Testis (tissue), 5 donors: Measurements from ENCODE around the gene RASGRP3. TPM values are rescaled to one million over a fixed set of nuclear protein-coding genes. Genes with fewer than 3 reads are reported as not detected.
A peak's percentile ranks its signal among the peaks of the same experiment; 100 is the strongest.

Source experiments
- DNase-seq: peaks from one replicate; pipeline ENCODE4 v3.0.0-alpha.2; 2019
- H3K27ac ChIP-seq, 2 donors: fragments of 200-600 bp; sonication (generic); one replicate each; pipeline ENCODE4 v1.5.1; 2019
- H3K27me3 ChIP-seq: fragments of 200-600 bp; sonication (generic); one replicate; pipeline ENCODE4 v1.5.1; 2019
- H3K36me3 ChIP-seq: fragments of 200-600 bp; sonication (generic); one replicate; pipeline ENCODE4 v1.5.1; 2017; ENCODE audit warnings: low read depth; ENCODE audit errors: missing control alignments
- H3K4me1 ChIP-seq: fragments of 200-600 bp; sonication (generic); one replicate; pipeline ENCODE4 v1.5.1; 2019
- H3K4me3 ChIP-seq, 2 donors: fragments of 200-600 bp; sonication (generic); one replicate each; pipeline ENCODE4 v1.5.1; 2017 to 2019
- H3K9me3 ChIP-seq: fragments of 200-600 bp; sonication (generic); one replicate; pipeline ENCODE4 v1.5.1; 2017
- POLR2A ChIP-seq: fragments of 450-650 bp; IDR thresholded peaks from one replicate; pipeline ENCODE4 v1.6.1; 2017; ENCODE audit warnings: antibody characterized with exemption, mild to moderate bottlenecking, moderate library complexity
- WGBS, 2 donors: methylation state at CpG; one replicate each; pipeline ENCODE4 v1.1.5; 2018; 5-methylcytosine and 5-hydroxymethylcytosine counted together
- intact Hi-C: fragments of 100-400 bp; cut with DNase I; formaldehyde crosslinking; loops from one replicate; pipeline ENCODE4 v1.15.1; 2023; ENCODE audit warnings: low total_unique reads
- long read RNA-seq, 2 donors: transcript quantifications; one replicate each; lab custom pipeline, GENCODE V29; 2026
- polyA plus RNA-seq: library from polyadenylated mRNA; stranded (reverse); fragments of 350-450 nt; fragmentation: Illumina TruSeq; extraction: RNeasy Lipid Tissue Mini Kit (QIAGEN cat#74804); gene quantifications from one replicate; pipeline ENCODE4 v1.2.3, GENCODE V29; 2014; ENCODE audit warnings: low read depth, low replicate concordance; ENCODE audit not compliant: insufficient read depth
- total RNA-seq, 2 donors: library from RNA; depleted of rRNA; stranded (reverse); fragments of >200 nt; gene quantifications; one replicate each; pipeline ENCODE4 v1.2.3, GENCODE V29; 2016
- TF ChIP-seq, protein P1 (sequence below), 3 experiments: fragments of 450-650 bp in 2 of 3; fragments of 200-600 bp in 1 of 3; sonication (generic) in 1 of 3; IDR thresholded peaks; one replicate each; pipeline ENCODE4 v1.5.1; 2016 to 2019; ENCODE audit warnings: antibody characterized with exemption in 3 of 3, mild to moderate bottlenecking in 2 of 3, moderate library complexity in 1 of 3

RASGRP3 gene, protein sequence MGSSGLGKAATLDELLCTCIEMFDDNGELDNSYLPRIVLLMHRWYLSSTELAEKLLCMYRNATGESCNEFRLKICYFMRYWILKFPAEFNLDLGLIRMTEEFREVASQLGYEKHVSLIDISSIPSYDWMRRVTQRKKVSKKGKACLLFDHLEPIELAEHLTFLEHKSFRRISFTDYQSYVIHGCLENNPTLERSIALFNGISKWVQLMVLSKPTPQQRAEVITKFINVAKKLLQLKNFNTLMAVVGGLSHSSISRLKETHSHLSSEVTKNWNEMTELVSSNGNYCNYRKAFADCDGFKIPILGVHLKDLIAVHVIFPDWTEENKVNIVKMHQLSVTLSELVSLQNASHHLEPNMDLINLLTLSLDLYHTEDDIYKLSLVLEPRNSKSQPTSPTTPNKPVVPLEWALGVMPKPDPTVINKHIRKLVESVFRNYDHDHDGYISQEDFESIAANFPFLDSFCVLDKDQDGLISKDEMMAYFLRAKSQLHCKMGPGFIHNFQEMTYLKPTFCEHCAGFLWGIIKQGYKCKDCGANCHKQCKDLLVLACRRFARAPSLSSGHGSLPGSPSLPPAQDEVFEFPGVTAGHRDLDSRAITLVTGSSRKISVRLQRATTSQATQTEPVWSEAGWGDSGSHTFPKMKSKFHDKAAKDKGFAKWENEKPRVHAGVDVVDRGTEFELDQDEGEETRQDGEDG
- 10 to 100 TPM in 1 of 2 donors, 1 to 10 TPM in 1; 8.2 to 26.3 TPM for total RNA-seq
- 2.8 TPM for polyA plus RNA-seq
- long read RNA-seq, donor 1, partial matches to known transcripts = 33 of 79 reads
- long read RNA-seq, donor 1, other reads (novel, unspliced or antisense) = 46 of 79 reads
- long read RNA-seq, donor 2 = 0 reads

DNA sequence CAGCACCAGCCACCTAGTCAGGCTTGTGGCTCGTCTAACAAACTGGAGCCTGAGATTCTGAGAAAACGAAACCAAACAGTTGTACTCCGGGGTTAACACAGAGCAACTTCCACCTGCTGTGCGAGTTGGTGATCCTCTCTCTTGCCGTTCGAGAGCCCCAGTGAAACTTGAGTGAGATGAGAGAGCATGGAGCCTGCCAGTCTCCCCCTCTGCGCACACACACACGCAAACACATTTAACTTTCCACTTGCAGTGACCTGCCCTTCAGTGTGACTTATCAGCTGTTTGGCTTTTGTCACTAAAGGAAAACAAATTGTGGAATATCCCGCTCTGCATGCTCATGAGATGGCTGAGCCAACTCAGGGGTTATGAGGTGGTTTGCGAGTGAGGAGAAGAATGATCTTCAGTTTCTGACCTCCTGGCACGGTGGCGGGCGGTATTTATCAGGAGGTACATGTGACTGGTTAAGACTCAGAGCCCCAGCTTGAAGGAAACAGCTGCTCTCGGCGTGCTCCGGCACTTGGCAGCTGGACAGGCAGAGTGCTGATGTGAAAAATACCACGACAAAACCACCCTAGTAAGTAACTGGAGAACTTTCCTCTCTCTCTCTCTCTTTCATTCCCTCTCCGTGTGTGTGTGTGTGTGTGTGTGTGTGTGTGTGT lies at the start of gene RASGRP3:
RASGRP3 (plus strand) TSS at position 519 of the 662 bp plus-strand sequence. CDS start 38,488 bp downstream, outside the sequence.
- intact Hi-C loops = no loop called here

DNA sequence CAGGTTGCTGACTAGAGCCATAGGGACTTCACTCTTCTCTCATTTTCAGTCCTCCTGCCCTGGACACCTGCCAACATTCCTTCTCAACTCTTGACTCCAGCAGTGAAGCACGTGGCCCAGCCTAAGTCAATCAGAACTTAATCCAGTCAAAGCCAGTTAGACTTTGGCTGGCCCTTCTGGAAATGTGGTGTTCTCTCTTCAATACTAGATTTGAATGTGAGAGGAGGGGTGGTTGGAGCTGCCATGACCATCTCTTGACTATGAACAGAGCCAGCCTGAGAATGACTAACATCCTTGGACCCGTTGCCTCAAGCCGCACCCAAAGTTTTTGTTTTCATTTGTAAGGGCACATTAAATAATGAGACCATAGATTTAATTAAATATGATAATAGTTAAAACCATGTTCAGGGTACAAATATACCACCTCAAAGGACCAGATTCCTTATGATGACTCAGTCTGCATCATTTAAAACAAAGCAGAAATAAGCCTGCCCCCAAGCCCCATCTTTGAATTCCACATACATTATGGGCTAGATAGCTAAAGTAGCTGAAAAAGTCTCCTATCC lies 49.7 kb upstream of the RASGRP3 start:
- no peaks in the 10 kb centered on the region for H3K36me3 ChIP-seq
- no peaks in the 10 kb centered on the region for H3K9me3 ChIP-seq
- H3K27ac ChIP-seq = no peak overlapping the region
- DNase-seq = peak; percentile 38
- 75 to 82% methylated on average over 3 of the region's 3 CpGs for WGBS, 2 donors
- intact Hi-C loops = no loop called here
- TF ChIP-seq POLR2A = no peak
- TF ChIP-seq, protein P1, sequence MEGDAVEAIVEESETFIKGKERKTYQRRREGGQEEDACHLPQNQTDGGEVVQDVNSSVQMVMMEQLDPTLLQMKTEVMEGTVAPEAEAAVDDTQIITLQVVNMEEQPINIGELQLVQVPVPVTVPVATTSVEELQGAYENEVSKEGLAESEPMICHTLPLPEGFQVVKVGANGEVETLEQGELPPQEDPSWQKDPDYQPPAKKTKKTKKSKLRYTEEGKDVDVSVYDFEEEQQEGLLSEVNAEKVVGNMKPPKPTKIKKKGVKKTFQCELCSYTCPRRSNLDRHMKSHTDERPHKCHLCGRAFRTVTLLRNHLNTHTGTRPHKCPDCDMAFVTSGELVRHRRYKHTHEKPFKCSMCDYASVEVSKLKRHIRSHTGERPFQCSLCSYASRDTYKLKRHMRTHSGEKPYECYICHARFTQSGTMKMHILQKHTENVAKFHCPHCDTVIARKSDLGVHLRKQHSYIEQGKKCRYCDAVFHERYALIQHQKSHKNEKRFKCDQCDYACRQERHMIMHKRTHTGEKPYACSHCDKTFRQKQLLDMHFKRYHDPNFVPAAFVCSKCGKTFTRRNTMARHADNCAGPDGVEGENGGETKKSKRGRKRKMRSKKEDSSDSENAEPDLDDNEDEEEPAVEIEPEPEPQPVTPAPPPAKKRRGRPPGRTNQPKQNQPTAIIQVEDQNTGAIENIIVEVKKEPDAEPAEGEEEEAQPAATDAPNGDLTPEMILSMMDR (IDR thresholded peaks at IDR 0.05) = no peak
- H3K4me3 ChIP-seq = no peak overlapping the region
- H3K4me1 ChIP-seq = no peaks in the 10 kb centered on the region
- no peaks in the 10 kb centered on the region for H3K27me3 ChIP-seq

More for the DNA sequence above, at the start of gene RASGRP3:
- Histone ChIP-seq H3K27ac (peak within 1 kb of the TSS; percentile 75 to 86), H3K9me3 (no peaks in the 10 kb centered on the region), H3K4me3 (peak within 1 kb of the TSS; percentile 63), H3K36me3 (no peaks in the 10 kb centered on the region), H3K4me1 (peaks cover 6% of the 10 kb centered on the region), H3K27me3 (no peaks in the 10 kb centered on the region)
- DNase-seq = peak; percentile 87
- no peak for TF ChIP-seq POLR2A
- TF ChIP-seq, protein P1 (IDR thresholded peaks at IDR 0.05) = no peak
- WGBS, 2 donors = 2% methylated on average over 17 to 18 of the region's 18 CpGs

DNA sequence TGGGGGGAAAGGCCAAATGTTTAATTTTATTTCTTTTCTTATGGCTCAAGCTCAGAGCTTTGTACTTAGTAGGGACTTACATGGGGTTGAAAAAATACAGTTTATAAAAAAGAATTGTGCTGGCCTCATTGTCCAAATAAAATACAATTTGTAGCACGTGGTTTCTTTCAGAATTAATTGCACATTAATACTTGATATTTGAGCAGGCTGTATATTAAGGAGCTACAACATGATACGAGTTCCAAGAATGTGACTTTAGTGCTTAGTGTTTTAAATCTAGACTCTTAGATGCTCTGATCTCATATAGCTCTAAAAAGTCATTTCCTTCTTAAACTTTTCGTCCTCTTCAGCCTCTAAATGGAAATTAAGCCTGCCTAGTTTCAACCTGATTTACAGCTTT lies 46.4 kb upstream of the RASGRP3 start:
- no peak for TF ChIP-seq POLR2A
- TF ChIP-seq, protein P1 (IDR thresholded peaks at IDR 0.05) = no peak
- no peaks in the 10 kb centered on the region for H3K27me3 ChIP-seq
- H3K4me1 ChIP-seq = no peaks in the 10 kb centered on the region
- intact Hi-C loops = no loop called here
- DNase-seq = no peak
- no peak overlapping the region for H3K27ac ChIP-seq
- H3K36me3 ChIP-seq = no peaks in the 10 kb centered on the region
- H3K4me3 ChIP-seq = no peak overlapping the region
- WGBS, 2 donors = 58 to 68% methylated on average over 3 of the region's 3 CpGs
- H3K9me3 ChIP-seq = no peaks in the 10 kb centered on the region

DNA sequence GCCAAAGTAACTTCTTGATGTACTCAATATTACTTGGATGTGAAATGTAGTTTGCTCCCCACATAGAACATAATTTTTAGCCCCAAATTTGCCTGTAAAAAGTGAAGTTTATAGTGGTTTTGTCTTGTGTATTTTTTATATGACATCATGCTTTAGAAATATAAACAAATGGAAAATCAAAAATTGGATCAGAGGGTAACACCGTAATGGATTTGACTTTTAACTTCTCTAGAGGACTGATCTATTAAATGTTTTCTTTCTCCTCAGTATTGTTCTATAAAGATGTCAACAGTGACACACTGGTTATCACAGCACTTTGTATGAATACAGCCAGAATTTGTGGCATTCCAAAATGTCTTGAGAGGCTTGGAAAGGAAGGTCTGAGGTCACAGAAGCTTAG lies 45.6 kb upstream of the RASGRP3 start:
- WGBS, 2 donors = 84 to 87% methylated on average over 1 of the region's 1 CpG
- H3K27ac ChIP-seq = no peak overlapping the region
- no peaks in the 10 kb centered on the region for H3K27me3 ChIP-seq
- TF ChIP-seq, protein P1 (IDR thresholded peaks at IDR 0.05) = no peak
- no peak for TF ChIP-seq POLR2A
- H3K36me3 ChIP-seq = no peaks in the 10 kb centered on the region
- H3K9me3 ChIP-seq = no peaks in the 10 kb centered on the region
- no peaks in the 10 kb centered on the region for H3K4me1 ChIP-seq
- no peak for DNase-seq
- no peak overlapping the region for H3K4me3 ChIP-seq
- intact Hi-C loops = no loop called here
